Kidney (tissue), 14 donors: ENCODE data around the gene PRKAR1B. TPM values are rescaled to one million over a fixed set of nuclear protein-coding genes. Genes with fewer than 3 reads are reported as not detected.

Experiments used
- DNase-seq, 5 donors: peaks; one replicate each; pipeline ENCODE4 v3.0.0-alpha.2; 2013 to 2020
- FAIRE-seq: peaks from 2 replicates; lab custom pipeline; 2012; peaks lifted over from hg19 to GRCh38; lab: Jason Lieb, UNC
- H3K27ac ChIP-seq, 2 donors: one replicate each; pipeline ENCODE4 v1.7.0; 2013; ENCODE audit warnings: low read depth in 2 of 2, low read length in 2 of 2, inconsistent platforms in 1 of 2
- H3K27me3 ChIP-seq: one replicate; pipeline ENCODE4 v1.7.1; 2013; ENCODE audit warnings: low read length, inconsistent platforms; ENCODE audit not compliant: control insufficient read depth, insufficient read depth
- H3K36me3 ChIP-seq, 3 donors: one replicate each; pipeline versions ENCODE4 v1.7.0 to v1.7.1; 2013; ENCODE audit warnings: low read length in 3 of 3, control low read depth in 1 of 3, inconsistent platforms in 1 of 3; ENCODE audit not compliant: insufficient read depth in 3 of 3, control insufficient read depth in 2 of 3
- H3K4me1 ChIP-seq, 3 donors: one replicate each; pipeline versions ENCODE4 v1.7.0 to v1.7.1; 2013; ENCODE audit warnings: low read length in 3 of 3, inconsistent platforms in 1 of 3, low read depth in 1 of 3; ENCODE audit not compliant: control insufficient read depth in 2 of 3, insufficient read depth in 2 of 3
- H3K4me3 ChIP-seq, 3 donors: one replicate each; pipeline versions ENCODE4 v1.7.0 to v1.8.1; 2013; ENCODE audit warnings: low read length in 3 of 3, control low read depth in 1 of 3, inconsistent platforms in 1 of 3
- H3K9ac ChIP-seq, 3 donors: one replicate each; pipeline versions ENCODE4 v1.7.0 to v1.7.1; 2013; ENCODE audit warnings: low read length in 3 of 3, control low read depth in 1 of 3, inconsistent platforms in 1 of 3
- H3K9me3 ChIP-seq, 3 donors: one replicate each; pipeline versions ENCODE4 v1.7.0 to v1.7.1; 2013; ENCODE audit warnings: low read length in 3 of 3, control low read depth in 1 of 3, inconsistent platforms in 1 of 3; ENCODE audit not compliant: control insufficient read depth in 2 of 3, insufficient read depth in 1 of 3
- CTCF ChIP-seq: IDR thresholded peaks from 3 replicates; pipeline ENCODE4 v1.5.1; 2012; ENCODE audit warnings: mild to moderate bottlenecking, moderate library complexity, borderline replicate concordance; ENCODE audit not compliant: insufficient read depth; ENCODE audit errors: extremely low read depth
- intact Hi-C: fragments of 100-400 bp; cut with DNase I; formaldehyde crosslinking; loops from one replicate; pipeline ENCODE4 v1.11.1; 2022
- polyA plus RNA-seq: library from polyadenylated mRNA; stranded (reverse); fragments of 350-450 nt; fragmentation: Illumina TruSeq; extraction: RNeasy Lipid Tissue Mini Kit (QIAGEN cat#74804); gene quantifications from one replicate; pipeline ENCODE4 v1.2.3, GENCODE V29; 2014; ENCODE audit warnings: low read depth, low replicate concordance; ENCODE audit not compliant: insufficient read depth
- total RNA-seq: library from RNA; stranded (reverse); fragmentation: NEBNext Ultra II Directional; extraction: Animal tissue kit (Norgen Biotek cat#: 25700); gene quantifications from one replicate; pipeline ENCODE4 v1.2.1, GENCODE V29; 2021
- donor health status: control.
- donor health status: control.
- donor health status: control.
- donor health status: control.
- donor health status: control.
- donor health status: DM: yes; HTN: yes; CAD: no.
- donor health status: Normal renal cell carcinoma (clear cell type).

The PRKAR1B gene
- total and polyA plus RNA-seq, 2 donors from 2014 or later: 15.9 to 21.4 TPM

GRCh38 chr7:767580-767940, 40.5 kb upstream of the PRKAR1B start:
- Histone ChIP-seq H3K4me3 (peak overlapping the region in 2 of 3 donors; percentile 70 to 71), H3K4me1 (peaks cover 7 to 28% (median 28%) of the 10 kb centered on the region in 3 donors), H3K27ac (peak overlapping the region; percentile 83 to 90), H3K27me3 (no peaks in the 10 kb centered on the region), H3K9ac (no peak overlapping the region), H3K36me3 (peaks cover 3 to 12% (median 12%) of the 10 kb centered on the region in 3 donors), H3K9me3 (no peaks in the 10 kb centered on the region)
- FAIRE-seq (no peak), DNase-seq (peak; percentile 79 to 94 (median 86))
- intact Hi-C loops: loop anchor here (5.0 kb wide), 1 partner anchor 440 kb away; no protein-coding TSS in a partner anchor
- TF ChIP-seq CTCF: no peak

- no peak overlapping the region for H3K4me3 ChIP-seq
- intact Hi-C loops: loop anchor here (5.0 kb wide), 1 partner anchor 438 kb away; no protein-coding TSS in a partner anchor
- TF ChIP-seq CTCF: no peak
- peaks cover 0 to 12% (median 8%) of the 10 kb centered on the region in 3 donors for H3K4me1 ChIP-seq
- no peak overlapping the region for H3K9ac ChIP-seq
- H3K36me3 ChIP-seq: peaks cover 3 to 12% (median 12%) of the 10 kb centered on the region in 3 donors
- H3K27ac ChIP-seq: no peak overlapping the region
- H3K9me3 ChIP-seq: no peaks in the 10 kb centered on the region
- no peak for DNase-seq
- FAIRE-seq: no peak
- no peaks in the 10 kb centered on the region for H3K27me3 ChIP-seq
Measured at GRCh38 chr7:765383-765782, 38.3 kb upstream of the PRKAR1B start.

GRCh38 chr7:763762-764161, 36.7 kb upstream of the PRKAR1B start:
- intact Hi-C loops: no loop called here
- Histone ChIP-seq H3K9ac (no peak overlapping the region), H3K27ac (no peak overlapping the region), H3K9me3 (no peaks in the 10 kb centered on the region), H3K27me3 (no peaks in the 10 kb centered on the region), H3K4me3 (no peak overlapping the region), H3K4me1 (peaks cover 0 to 3% (median 1%) of the 10 kb centered on the region in 3 donors), H3K36me3 (peaks cover 3 to 14% (median 12%) of the 10 kb centered on the region in 3 donors)
- no peak for TF ChIP-seq CTCF
- DNase-seq (no peak), FAIRE-seq (no peak)

GRCh38 chr7:762885-763284, 35.8 kb upstream of the PRKAR1B start:
- DNase-seq (peak in 4 of 5 donors; percentile 64 to 77 (median 73)), FAIRE-seq (no peak)
- TF ChIP-seq CTCF: no peak
- Histone ChIP-seq H3K27me3 (no peaks in the 10 kb centered on the region), H3K9ac (no peak overlapping the region), H3K27ac (no peak overlapping the region), H3K4me3 (no peak overlapping the region), H3K9me3 (no peaks in the 10 kb centered on the region), H3K36me3 (peaks cover 3 to 17% (median 14%) of the 10 kb centered on the region in 3 donors), H3K4me1 (peaks cover 0 to 3% (median 0%) of the 10 kb centered on the region in 3 donors)
- intact Hi-C loops: no loop called here
